OCI-LY1 (cell line): Measurements from ENCODE around the gene EPHB2.

Experiments used
- CTCF ChIP-seq: fragments of 200-600 bp; sonication (generic), shearing (Covaris generic); IDR thresholded peaks from 2 replicates; pipeline ENCODE4 v1.5.1; 2017; ENCODE audit warnings: mild to moderate bottlenecking, antibody characterized with exemption, low read length, moderate library complexity, mixed read lengths
- EZH2 ChIP-seq: fragments of 200-600 bp; sonication (generic), shearing (Covaris generic); IDR thresholded peaks from 2 replicates; pipeline ENCODE4 v1.8.0; 2017; ENCODE audit warnings: borderline replicate concordance, mixed run types, mild to moderate bottlenecking, antibody characterized with exemption, low read length, moderate library complexity, mixed read lengths

GRCh38 chr1:22778408-22778807 is 67.8 kb downstream of the EPHB2 start:
- no peak for TF ChIP-seq CTCF
- TF ChIP-seq EZH2, result no peak
